Measurements from ENCODE around the gene SAMD11. TPM values are rescaled to one million over a fixed set of nuclear protein-coding genes. Genes with fewer than 3 reads are reported as not detected.

SAMD11 gene
- total RNA-seq, 1 donor from 2014 or later = 0.14 TPM

GRCh38 chr1:964691-965525 lies 41.2 kb downstream of the SAMD11 start:
- H3K27me3 Mint-ChIP-seq (ENCODE audit: low read depth) = peaks cover 43% of the 10 kb centered on the region
- peak overlapping the region; percentile 78 for H3K4me3 Mint-ChIP-seq
- DNase-seq (ENCODE audit: low read depth, low spot score) = no peak
- TF ChIP-seq CTCF (conservative IDR thresholded peaks at IDR 0.05) = no peak
- no peaks in the 10 kb centered on the region for H3K4me1 Mint-ChIP-seq
- H3K9me3 Mint-ChIP-seq = no peaks in the 10 kb centered on the region
- H3K27ac Mint-ChIP-seq (ENCODE audit: unreplicated experiment) = no peak overlapping the region
- H3K36me3 Mint-ChIP-seq (ENCODE audit: low read depth) = no peaks in the 10 kb centered on the region

GRCh38 chr1:965526-966134 lies 41.9 kb downstream of the SAMD11 start:
- H3K9me3 Mint-ChIP-seq = no peaks in the 10 kb centered on the region
- no peak overlapping the region for H3K27ac Mint-ChIP-seq (ENCODE audit: unreplicated experiment)
- H3K4me3 Mint-ChIP-seq = peak overlapping the region; percentile 31
- no peak for DNase-seq (ENCODE audit: low read depth, low spot score)
- TF ChIP-seq CTCF (conservative IDR thresholded peaks at IDR 0.05) = no peak
- no peaks in the 10 kb centered on the region for H3K36me3 Mint-ChIP-seq (ENCODE audit: low read depth)
- H3K27me3 Mint-ChIP-seq (ENCODE audit: low read depth) = peaks cover 46% of the 10 kb centered on the region
- no peaks in the 10 kb centered on the region for H3K4me1 Mint-ChIP-seq

GRCh38 chr1:966135-966703 lies 42.5 kb downstream of the SAMD11 start, which contains the start of gene PLEKHN1:
Gene PLEKHN1, plus strand, starts transcription at chr1:966482. Its CDS starts 50 bp downstream, at chr1:966532.
- Mint-ChIP-seq H3K27ac (ENCODE audit: unreplicated experiment) (no peak within 1 kb of the TSS), H3K4me3 (peak within 1 kb of the TSS; percentile 31), H3K9me3 (no peaks in the 10 kb centered on the region), H3K27me3 (ENCODE audit: low read depth) (peaks cover 47% of the 10 kb centered on the region), H3K4me1 (no peaks in the 10 kb centered on the region), H3K36me3 (ENCODE audit: low read depth) (no peaks in the 10 kb centered on the region)
- TF ChIP-seq CTCF (conservative IDR thresholded peaks at IDR 0.05) = no peak
- DNase-seq (ENCODE audit: low read depth, low spot score) = no peak

- peaks cover 52% of the 10 kb centered on the region for H3K27me3 Mint-ChIP-seq (ENCODE audit: low read depth)
- TF ChIP-seq CTCF (conservative IDR thresholded peaks at IDR 0.05) = no peak
- no peaks in the 10 kb centered on the region for H3K9me3 Mint-ChIP-seq
- no peaks in the 10 kb centered on the region for H3K4me1 Mint-ChIP-seq
- H3K27ac Mint-ChIP-seq (ENCODE audit: unreplicated experiment) = no peak overlapping the region
- no peak for DNase-seq (ENCODE audit: low read depth, low spot score)
- H3K4me3 Mint-ChIP-seq = peak overlapping the region; percentile 31
- H3K36me3 Mint-ChIP-seq (ENCODE audit: low read depth) = no peaks in the 10 kb centered on the region
Measured at GRCh38 chr1:966704-967300, 43.1 kb downstream of the SAMD11 start.

GRCh38 chr1:967466-968343 lies 44.0 kb downstream of the SAMD11 start:
- no peak for DNase-seq (ENCODE audit: low read depth, low spot score)
- peaks cover 56% of the 10 kb centered on the region for H3K27me3 Mint-ChIP-seq (ENCODE audit: low read depth)
- H3K27ac Mint-ChIP-seq (ENCODE audit: unreplicated experiment) = no peak overlapping the region
- peak overlapping the region; percentile 10 for H3K4me3 Mint-ChIP-seq
- no peak for TF ChIP-seq CTCF (conservative IDR thresholded peaks at IDR 0.05)
- no peaks in the 10 kb centered on the region for H3K36me3 Mint-ChIP-seq (ENCODE audit: low read depth)
- H3K9me3 Mint-ChIP-seq = no peaks in the 10 kb centered on the region
- no peaks in the 10 kb centered on the region for H3K4me1 Mint-ChIP-seq

Data from neural crest cell (in vitro differentiated cells).